WTC11 (cell line): ENCODE measurements around the gene ABCG4.

Experiments used
- CTCF ChIP-seq: fragments of 200-600 bp; IDR thresholded peaks from 2 replicates; pipeline ENCODE4 v1.8.0; 2022; ENCODE audit warnings: antibody characterized with exemption
- FOXP4 ChIP-seq: sonication (generic); formaldehyde crosslinking; IDR thresholded peaks from 2 replicates; pipeline ENCODE4 v1.8.0; 2022; ENCODE audit warnings: mild to moderate bottlenecking, missing genetic modification reagents
- NFATC4 ChIP-seq: fragments of 250-450 bp; sonication (Bioruptor Pico); IDR thresholded peaks from 2 replicates; pipeline ENCODE4 v1.9.0; 2021; ENCODE audit warnings: mild to moderate bottlenecking
- NFYB ChIP-seq: sonication (generic); formaldehyde crosslinking; conservative IDR thresholded peaks from 2 replicates; pipeline ENCODE4 v1.8.0; 2022; ENCODE audit warnings: low read depth, missing genetic modification reagents

GRCh38 chr11:119188887-119189286 lies 40.0 kb downstream of the ABCG4 start:
- TF ChIP-seq NFYB (CRISPR knock-in tag): no peak
- no peak for TF ChIP-seq NFATC4 (CRISPR knock-in tag)
- TF ChIP-seq FOXP4 (CRISPR knock-in tag): no peak
- TF ChIP-seq CTCF: no peak
